H9 (cell line): ENCODE measurements around the gene APPL1. TPM values are rescaled to one million over a fixed set of nuclear protein-coding genes. Genes with fewer than 3 reads are reported as not detected.

Experiments used
- DNase-seq: peaks from one replicate; pipeline ENCODE4 v3.0.0-alpha.2; 2017
- H2AFZ ChIP-seq: one replicate; pipeline ENCODE4 v1.6.1; 2013; ENCODE audit warnings: mild to moderate bottlenecking, low read length, control low read depth, moderate library complexity
- H2AK5ac ChIP-seq: 2 replicates; pipeline ENCODE4 v1.6.1; 2013; ENCODE audit warnings: low read length, control low read depth, mixed read lengths; ENCODE audit not compliant: insufficient read length
- H2BK120ac ChIP-seq: one replicate; pipeline ENCODE4 v1.6.1; 2013; ENCODE audit warnings: low read depth, mild to moderate bottlenecking, low read length, control low read depth, inconsistent platforms; ENCODE audit not compliant: poor library complexity, severe bottlenecking
- H2BK12ac ChIP-seq: 2 replicates; pipeline ENCODE4 v1.6.1; 2013; ENCODE audit warnings: low read length, control low read depth, mixed read lengths, low read depth; ENCODE audit not compliant: insufficient read length
- H2BK15ac ChIP-seq: 2 replicates; pipeline ENCODE4 v1.6.1; 2013; ENCODE audit warnings: low read depth, low read length, control low read depth
- H2BK20ac ChIP-seq: one replicate; pipeline ENCODE4 v1.6.1; 2013; ENCODE audit warnings: low read depth, mild to moderate bottlenecking, low read length, control low read depth, inconsistent platforms; ENCODE audit not compliant: poor library complexity, severe bottlenecking
- H2BK5ac ChIP-seq: 2 replicates; pipeline ENCODE4 v1.6.1; 2013; ENCODE audit warnings: low read length, control low read depth, mixed read lengths; ENCODE audit not compliant: insufficient read length
- H3K14ac ChIP-seq: 2 replicates; pipeline ENCODE4 v1.6.1; 2013; ENCODE audit warnings: low read length, control low read depth; ENCODE audit not compliant: insufficient read depth
- H3K18ac ChIP-seq: 2 replicates; pipeline ENCODE4 v1.6.1; 2013; ENCODE audit warnings: low read depth, mild to moderate bottlenecking, mixed read lengths, low read length, control low read depth; ENCODE audit not compliant: insufficient read length
- H3K23ac ChIP-seq: 2 replicates; pipeline ENCODE4 v1.6.1; 2013; ENCODE audit warnings: low read length, control low read depth, mixed read lengths, low read depth; ENCODE audit not compliant: insufficient read length
- H3K23me2 ChIP-seq: 2 replicates; pipeline ENCODE4 v1.6.1; 2013; ENCODE audit warnings: low read depth, mild to moderate bottlenecking, mixed read lengths, low read length, control low read depth; ENCODE audit not compliant: insufficient read length, poor library complexity, severe bottlenecking
- H3K27ac ChIP-seq: 2 replicates; pipeline ENCODE4 v1.5.1; 2013; ENCODE audit warnings: low read length, control low read depth, mixed read lengths, low read depth; ENCODE audit not compliant: insufficient read length
- H3K27me3 ChIP-seq: 2 replicates; pipeline ENCODE4 v1.6.1; 2013; ENCODE audit warnings: low read length, control low read depth, inconsistent platforms; ENCODE audit not compliant: insufficient read depth
- H3K4ac ChIP-seq: 2 replicates; pipeline ENCODE4 v1.6.1; 2013; ENCODE audit warnings: low read depth, mild to moderate bottlenecking, control low read depth, inconsistent platforms, low read length, moderate library complexity
- H3K4me1 ChIP-seq: 2 replicates; pipeline ENCODE4 v1.6.1; 2013; ENCODE audit warnings: low read length, control low read depth, inconsistent platforms; ENCODE audit not compliant: insufficient read depth
- H3K4me2 ChIP-seq: 2 replicates; pipeline ENCODE4 v1.6.1; 2013; ENCODE audit warnings: low read length, control low read depth, mixed read lengths; ENCODE audit not compliant: insufficient read length, insufficient read depth
- H3K56ac ChIP-seq: 2 replicates; pipeline ENCODE4 v1.6.1; 2013; ENCODE audit warnings: low read depth, mild to moderate bottlenecking, mixed read lengths, low read length, control low read depth; ENCODE audit not compliant: insufficient read length
- H3K79me1 ChIP-seq: 2 replicates; pipeline ENCODE4 v1.6.1; 2013; ENCODE audit warnings: low read depth, mild to moderate bottlenecking, moderate library complexity, low read length, control low read depth, inconsistent platforms; ENCODE audit not compliant: insufficient read depth, poor library complexity, severe bottlenecking
- H3K79me2 ChIP-seq: 2 replicates; pipeline ENCODE4 v1.6.1; 2013; ENCODE audit warnings: low read length, control low read depth, inconsistent platforms; ENCODE audit not compliant: insufficient read depth
- H3K9ac ChIP-seq: 2 replicates; pipeline ENCODE4 v1.6.1; 2013; ENCODE audit warnings: low read length, control low read depth, mixed read lengths; ENCODE audit not compliant: insufficient read length; ENCODE audit errors: extremely low read depth
- H3K9me3 ChIP-seq: one replicate; pipeline ENCODE4 v1.6.1; 2013; ENCODE audit warnings: low read depth, low read length, inconsistent platforms; ENCODE audit not compliant: control insufficient read depth
- H3T11ph ChIP-seq: one replicate; pipeline ENCODE4 v1.6.1; 2013; ENCODE audit warnings: mild to moderate bottlenecking, low read length, control low read depth, inconsistent platforms
- H4K20me1 ChIP-seq: one replicate; pipeline ENCODE4 v1.6.1; 2013; ENCODE audit not compliant: control insufficient read depth, insufficient read length, insufficient read depth
- H4K5ac ChIP-seq: 2 replicates; pipeline ENCODE4 v1.6.1; 2013; ENCODE audit warnings: low read depth, mild to moderate bottlenecking, mixed read lengths, low read length, control low read depth; ENCODE audit not compliant: insufficient read length
- H4K8ac ChIP-seq: replicated peaks from 2 replicates; pipeline ENCODE4 v1.6.1; 2013; ENCODE audit warnings: low read length, control low read depth, mixed read lengths, low read depth; ENCODE audit not compliant: insufficient read length
- H4K91ac ChIP-seq: 2 replicates; pipeline ENCODE4 v1.6.1; 2013; ENCODE audit warnings: low read depth, mild to moderate bottlenecking, moderate library complexity, mixed read lengths, low read length, control low read depth; ENCODE audit not compliant: insufficient read length
- H3K27ac Mint-ChIP-seq, 3 experiments: 2 replicates in 2 of 3; 3 replicates in 1 of 3; pipeline ENCODE4 v1.8.0; 2020 to 2021; ENCODE audit warnings: mixed read lengths in 3 of 3, mild to moderate bottlenecking in 1 of 3, moderate library complexity in 1 of 3
- H3K27me3 Mint-ChIP-seq: 2 replicates; pipeline ENCODE4 v1.8.0; 2021; ENCODE audit warnings: low read depth, mild to moderate bottlenecking, moderate library complexity, mixed read lengths
- H3K36me3 Mint-ChIP-seq, 3 experiments: 2 replicates in 2 of 3; 3 replicates in 1 of 3; pipeline ENCODE4 v1.8.0; 2020 to 2021; ENCODE audit warnings: low read depth in 3 of 3, mixed read lengths in 3 of 3; ENCODE audit not compliant: insufficient read depth in 1 of 3
- H3K4me1 Mint-ChIP-seq, 2 experiments: 2 replicates each; pipeline ENCODE4 v1.8.0; 2020; ENCODE audit warnings: mixed read lengths in 2 of 2
- H3K4me3 Mint-ChIP-seq, 2 experiments: 2 replicates in 1 of 2; 3 replicates in 1 of 2; pipeline ENCODE4 v1.8.0; 2020 to 2021; ENCODE audit warnings: mild to moderate bottlenecking in 2 of 2, mixed read lengths in 2 of 2, moderate library complexity in 1 of 2
- H3K9me3 Mint-ChIP-seq, 2 experiments: 2 replicates in 1 of 2; 3 replicates in 1 of 2; pipeline ENCODE4 v1.8.0; 2020; ENCODE audit warnings: mild to moderate bottlenecking in 2 of 2, mixed read lengths in 2 of 2, moderate library complexity in 1 of 2
- CTCF ChIP-seq: fragments of 200-600 bp; sonication (generic); conservative IDR thresholded peaks from 3 replicates; pipeline ENCODE4 v1.8.0; 2021; ENCODE audit warnings: antibody characterized with exemption, mild to moderate bottlenecking
- WGBS: extraction: QIAGEN DNeasy Blood & Tissue Kit; methylation state at CpG from one replicate; pipeline ENCODE4 v1.1.7; 2013; ENCODE audit warnings: missing lambda C conversion rate, low lambda C conversion rate, mixed read lengths; ENCODE audit not compliant: insufficient read length; ENCODE audit errors: extremely low coverage; 5-methylcytosine and 5-hydroxymethylcytosine counted together
- total RNA-seq: library from RNA; stranded (reverse); gene quantifications from 2 replicates; pipeline ENCODE4 v1.2.1, GENCODE V29; 2021

APPL1 gene
- total RNA-seq, 1 experiment from 2014 or later: 34.4 TPM

DNA sequence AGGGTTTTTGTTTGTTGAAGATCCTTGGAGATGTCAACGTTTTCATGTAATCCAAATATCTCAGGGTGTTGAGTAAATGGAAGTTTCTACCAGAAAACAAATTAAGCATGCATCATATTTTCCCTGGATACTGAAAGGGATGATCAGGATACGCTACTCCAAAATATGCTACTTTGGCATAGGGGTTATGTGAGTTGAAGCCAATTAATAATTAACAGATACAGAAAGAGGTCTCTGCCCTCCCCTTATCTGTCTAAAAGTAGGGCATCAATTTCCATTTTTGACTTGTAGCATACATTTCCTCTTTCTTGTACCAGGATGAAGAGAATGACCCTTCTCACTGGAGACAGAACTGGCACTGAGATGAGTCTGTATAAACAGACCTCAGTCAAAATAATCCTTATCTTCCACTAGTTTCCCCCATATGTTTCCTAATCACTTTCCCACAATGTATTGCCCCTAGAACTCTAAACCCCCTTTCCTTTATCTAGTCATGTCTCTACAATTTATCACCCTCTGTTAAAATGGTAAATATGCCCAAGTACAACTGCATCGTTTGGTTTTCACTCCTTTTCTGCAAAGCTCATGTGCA is 82.3 kb downstream of the APPL1 start:
- Histone ChIP-seq H4K91ac (no peak overlapping the region), H3K14ac (no peak overlapping the region), H2BK120ac (no peak overlapping the region), H2BK5ac (no peak overlapping the region), H3K9ac (no peak overlapping the region), H3K27me3 (no peaks in the 10 kb centered on the region), H4K8ac (no peak overlapping the region), H2BK12ac (no peak overlapping the region), H3K56ac (no peak overlapping the region), H3K27ac (no peak overlapping the region), H3K18ac (no peak overlapping the region), H3T11ph (no peak overlapping the region), H2BK15ac (no peak overlapping the region), H2AFZ (no peak overlapping the region), H2BK20ac (no peak overlapping the region), H4K20me1 (no peaks in the 10 kb centered on the region), H3K79me1 (no peaks in the 10 kb centered on the region), H4K5ac (no peak overlapping the region), H3K4me2 (no peak overlapping the region), H3K79me2 (no peaks in the 10 kb centered on the region), H3K9me3 (no peaks in the 10 kb centered on the region), H3K4me1 (no peaks in the 10 kb centered on the region), H3K23ac (no peak overlapping the region), H3K23me2 (no peaks in the 10 kb centered on the region), H3K4ac (no peak overlapping the region), H2AK5ac (no peak overlapping the region)
- TF ChIP-seq CTCF: no peak
- WGBS: no CpG with 5 or more reads among the region's 3 CpGs
- H3K4me1 Mint-ChIP-seq: no peaks in the 10 kb centered on the region
- no peaks in the 10 kb centered on the region for H3K36me3 Mint-ChIP-seq
- DNase-seq: no peak
- peaks cover 3% of the 10 kb centered on the region for H3K27me3 Mint-ChIP-seq
- no peak overlapping the region for H3K4me3 Mint-ChIP-seq
- H3K9me3 Mint-ChIP-seq: no peaks in the 10 kb centered on the region
- no peak overlapping the region for H3K27ac Mint-ChIP-seq
